Colonic mucosa (tissue), 4 donors: ENCODE results near the gene RASGRF1. TPM values are rescaled to one million over a fixed set of nuclear protein-coding genes. Genes with fewer than 3 reads are reported as not detected.

Experiments used
- DNase-seq: peaks from one replicate; pipeline ENCODE4 v3.0.0-alpha.2; 2020
- H3K27ac ChIP-seq: fragments of 200-600 bp; one replicate; pipeline ENCODE4 v1.8.0; 2021
- H3K27me3 ChIP-seq: fragments of 200-600 bp; one replicate; pipeline ENCODE4 v1.8.0; 2021
- H3K36me3 ChIP-seq: fragments of 200-600 bp; one replicate; pipeline ENCODE4 v1.8.0; 2021
- H3K4me1 ChIP-seq: fragments of 200-600 bp; one replicate; pipeline ENCODE4 v1.8.0; 2021; ENCODE audit warnings: mild to moderate bottlenecking
- H3K4me3 ChIP-seq: fragments of 200-600 bp; one replicate; pipeline ENCODE4 v1.8.0; 2021
- H3K9ac ChIP-seq, 2 donors: one replicate each; pipeline ENCODE4 v1.7.0; 2013; ENCODE audit warnings: control low read depth in 2 of 2, low read depth in 2 of 2, low read length in 2 of 2
- H3K9me3 ChIP-seq: fragments of 200-600 bp; one replicate; pipeline ENCODE4 v1.8.0; 2021
- intact Hi-C: fragments of 100-400 bp; cut with DNase I; formaldehyde crosslinking; loops from one replicate; pipeline ENCODE4 v1.14.1; 2022
- total RNA-seq, 2 donors: library from RNA; stranded (reverse); fragmentation: NEBNext Ultra II Directional in 1 of 2; extraction: Animal tissue kit (Norgen Biotek cat#: 25700) in 1 of 2; gene quantifications; one replicate each; pipeline ENCODE4 v1.2.1, GENCODE V29; 2021
- TF ChIP-seq, protein P1 (sequence below): fragments of 200-600 bp; IDR thresholded peaks from one replicate; pipeline ENCODE4 v1.8.0; 2022; ENCODE audit warnings: antibody characterized with exemption, mild to moderate bottlenecking
- donor health status: healthy.
- donor health status: DM: no; HTN: no; CAD: no.
- donor health status: DM: no; HTN: no; CAD: no.

Gene RASGRF1
- total RNA-seq, 2 donors from 2014 or later: 0.15 to 0.56 TPM

DNA sequence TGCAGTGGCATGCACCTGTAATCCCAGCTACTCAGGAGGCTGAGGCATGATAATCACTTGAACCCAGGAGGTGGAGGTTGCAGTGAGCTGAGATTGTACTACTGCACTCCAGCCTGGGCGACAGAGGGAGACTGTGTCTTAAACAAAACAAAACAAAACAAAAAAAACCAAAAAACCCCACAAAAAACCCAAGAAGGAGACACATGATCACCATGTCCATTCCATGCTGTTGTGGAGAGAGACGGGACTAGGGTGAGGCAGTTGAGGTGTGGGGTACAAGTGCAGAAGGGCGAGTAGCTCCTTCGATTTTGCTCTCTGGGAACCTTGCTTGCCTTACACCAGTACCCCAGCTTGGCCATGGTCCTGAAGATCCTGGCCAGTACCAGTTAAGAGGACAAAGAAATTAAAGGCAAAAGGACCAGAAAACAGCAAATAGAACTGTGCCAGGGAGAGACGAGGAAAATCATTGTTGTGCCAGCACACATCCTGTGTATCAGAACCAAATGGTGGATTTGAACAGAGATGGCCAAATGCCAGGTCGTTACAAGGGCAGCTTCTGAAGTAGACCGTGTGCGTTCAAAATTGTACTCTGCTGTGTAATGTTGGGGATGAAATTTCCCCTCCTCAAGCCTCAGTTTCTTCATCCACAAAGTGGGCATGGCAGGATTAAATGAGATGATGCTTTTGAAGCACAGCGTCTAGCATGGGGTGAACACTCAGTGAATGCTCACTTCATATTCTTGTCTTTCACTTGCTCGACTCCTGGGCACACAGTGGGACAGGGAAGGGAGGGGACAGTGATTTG, 102.8 kb downstream of the RASGRF1 start:
- H3K27ac ChIP-seq: peak overlapping the region; percentile 56
- no peaks in the 10 kb centered on the region for H3K9me3 ChIP-seq
- no peak overlapping the region for H3K4me3 ChIP-seq
- intact Hi-C loops: no loop called here
- no peaks in the 10 kb centered on the region for H3K4me1 ChIP-seq
- no peaks in the 10 kb centered on the region for H3K36me3 ChIP-seq
- H3K9ac ChIP-seq: no peak overlapping the region
- no peaks in the 10 kb centered on the region for H3K27me3 ChIP-seq
- no peak for DNase-seq
- TF ChIP-seq, protein P1, sequence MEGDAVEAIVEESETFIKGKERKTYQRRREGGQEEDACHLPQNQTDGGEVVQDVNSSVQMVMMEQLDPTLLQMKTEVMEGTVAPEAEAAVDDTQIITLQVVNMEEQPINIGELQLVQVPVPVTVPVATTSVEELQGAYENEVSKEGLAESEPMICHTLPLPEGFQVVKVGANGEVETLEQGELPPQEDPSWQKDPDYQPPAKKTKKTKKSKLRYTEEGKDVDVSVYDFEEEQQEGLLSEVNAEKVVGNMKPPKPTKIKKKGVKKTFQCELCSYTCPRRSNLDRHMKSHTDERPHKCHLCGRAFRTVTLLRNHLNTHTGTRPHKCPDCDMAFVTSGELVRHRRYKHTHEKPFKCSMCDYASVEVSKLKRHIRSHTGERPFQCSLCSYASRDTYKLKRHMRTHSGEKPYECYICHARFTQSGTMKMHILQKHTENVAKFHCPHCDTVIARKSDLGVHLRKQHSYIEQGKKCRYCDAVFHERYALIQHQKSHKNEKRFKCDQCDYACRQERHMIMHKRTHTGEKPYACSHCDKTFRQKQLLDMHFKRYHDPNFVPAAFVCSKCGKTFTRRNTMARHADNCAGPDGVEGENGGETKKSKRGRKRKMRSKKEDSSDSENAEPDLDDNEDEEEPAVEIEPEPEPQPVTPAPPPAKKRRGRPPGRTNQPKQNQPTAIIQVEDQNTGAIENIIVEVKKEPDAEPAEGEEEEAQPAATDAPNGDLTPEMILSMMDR: no peak

DNA sequence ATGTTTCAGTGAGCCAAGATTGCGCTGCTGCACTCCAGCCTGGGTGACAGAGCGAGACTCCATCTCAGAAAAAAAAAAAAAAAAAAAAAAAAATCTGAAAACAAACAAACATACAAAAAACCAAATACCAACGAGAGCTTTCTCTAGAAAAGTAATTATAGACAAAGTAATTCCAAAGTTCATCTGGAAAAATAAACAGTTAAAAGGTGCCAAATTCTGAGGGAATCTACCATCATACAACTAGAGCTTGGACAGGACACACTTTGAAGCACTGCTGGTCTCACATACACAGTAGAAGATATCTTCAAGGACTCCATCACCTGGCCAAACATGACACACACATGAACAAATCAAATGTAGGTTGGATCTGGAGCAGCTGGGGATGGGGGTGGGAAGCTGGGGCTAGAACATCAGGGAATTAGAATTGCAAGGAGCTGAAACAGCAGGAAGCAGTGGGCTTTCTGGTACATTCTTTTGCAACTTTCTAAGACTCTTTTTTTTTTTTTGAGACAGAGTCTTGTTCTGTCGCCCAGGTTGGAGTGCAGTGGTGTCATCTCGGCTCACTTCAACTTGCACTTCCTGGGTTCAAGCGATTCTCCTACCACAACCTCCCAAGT, 104.6 kb downstream of the RASGRF1 start:
- TF ChIP-seq, protein P1: no peak
- no peaks in the 10 kb centered on the region for H3K4me1 ChIP-seq
- no peaks in the 10 kb centered on the region for H3K27me3 ChIP-seq
- H3K36me3 ChIP-seq: no peaks in the 10 kb centered on the region
- no peak overlapping the region for H3K9ac ChIP-seq
- no peak overlapping the region for H3K27ac ChIP-seq
- no peaks in the 10 kb centered on the region for H3K9me3 ChIP-seq
- H3K4me3 ChIP-seq: no peak overlapping the region
- intact Hi-C loops: no loop called here
- no peak for DNase-seq

DNA sequence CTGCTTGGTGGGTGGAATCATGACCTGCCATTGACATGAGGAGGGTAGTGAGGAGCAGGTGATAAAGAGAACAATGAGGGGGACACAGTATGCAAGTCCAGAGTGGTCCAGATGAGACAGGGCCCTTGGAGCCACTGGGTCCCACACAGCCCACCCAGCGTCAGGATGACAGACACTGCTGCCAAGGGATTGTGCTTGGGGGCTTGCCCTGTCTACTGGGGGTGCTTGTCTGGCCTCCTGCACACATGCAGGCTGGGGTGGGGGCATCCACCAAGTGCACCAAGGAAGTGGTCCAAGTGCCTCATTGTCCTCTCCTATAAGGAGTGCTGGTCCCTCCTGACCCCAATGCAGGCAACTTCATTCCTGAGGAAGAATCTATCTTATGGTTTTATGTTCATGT, 106.5 kb downstream of the RASGRF1 start:
- DNase-seq: no peak
- no peak overlapping the region for H3K4me3 ChIP-seq
- intact Hi-C loops: loop anchor here (5.0 kb wide), 1 partner anchor 72 kb away; no protein-coding TSS in a partner anchor
- H3K27ac ChIP-seq: no peak overlapping the region
- H3K9me3 ChIP-seq: no peaks in the 10 kb centered on the region
- H3K36me3 ChIP-seq: no peaks in the 10 kb centered on the region
- no peaks in the 10 kb centered on the region for H3K27me3 ChIP-seq
- no peak overlapping the region for H3K9ac ChIP-seq
- TF ChIP-seq, protein P1: no peak
- H3K4me1 ChIP-seq: no peaks in the 10 kb centered on the region

DNA sequence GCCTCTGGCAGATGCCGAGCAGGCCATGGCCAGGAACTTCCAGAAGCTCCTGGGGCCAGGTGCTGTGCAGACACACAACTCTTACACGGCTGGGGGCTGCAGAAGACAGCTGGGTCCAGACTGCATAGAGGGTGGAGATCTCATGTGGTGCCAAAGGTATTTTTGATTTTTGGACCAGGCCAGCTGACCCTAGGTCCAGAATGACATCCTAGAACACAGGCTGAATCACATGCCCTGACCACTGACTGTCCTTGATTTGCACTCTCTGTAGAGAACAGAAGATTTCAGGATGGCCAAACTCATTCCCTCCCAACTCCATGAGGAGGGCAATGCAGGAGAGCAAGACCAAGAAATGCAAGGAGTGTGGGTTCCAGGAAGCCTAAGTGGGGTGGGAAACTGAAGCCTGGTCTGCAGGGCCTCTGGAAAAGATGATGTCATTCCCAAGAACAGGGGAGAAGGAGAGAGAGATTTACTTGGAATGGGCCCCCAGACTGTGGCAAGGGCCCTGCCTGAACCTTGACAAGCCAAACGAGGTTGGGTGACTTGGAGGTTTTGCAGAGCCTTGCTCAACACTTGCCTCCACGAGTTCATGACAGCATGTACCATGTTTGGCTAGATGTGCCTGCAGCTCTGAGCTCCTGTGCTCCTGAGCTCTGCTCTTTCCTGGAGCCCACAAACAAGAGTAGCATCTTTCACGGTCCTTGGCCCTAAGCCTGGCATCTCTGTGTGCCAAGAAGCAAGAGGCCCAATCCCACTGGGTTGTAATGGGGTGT, 107.2 kb downstream of the RASGRF1 start:
- Histone ChIP-seq H3K36me3 (no peaks in the 10 kb centered on the region), H3K9ac (no peak overlapping the region), H3K27ac (no peak overlapping the region), H3K4me3 (no peak overlapping the region), H3K9me3 (no peaks in the 10 kb centered on the region), H3K27me3 (no peaks in the 10 kb centered on the region), H3K4me1 (no peaks in the 10 kb centered on the region)
- no peak for DNase-seq
- TF ChIP-seq, protein P1: no peak
- intact Hi-C loops: loop anchor here (5.0 kb wide), 1 partner anchor 71 kb away; no protein-coding TSS in a partner anchor

DNA sequence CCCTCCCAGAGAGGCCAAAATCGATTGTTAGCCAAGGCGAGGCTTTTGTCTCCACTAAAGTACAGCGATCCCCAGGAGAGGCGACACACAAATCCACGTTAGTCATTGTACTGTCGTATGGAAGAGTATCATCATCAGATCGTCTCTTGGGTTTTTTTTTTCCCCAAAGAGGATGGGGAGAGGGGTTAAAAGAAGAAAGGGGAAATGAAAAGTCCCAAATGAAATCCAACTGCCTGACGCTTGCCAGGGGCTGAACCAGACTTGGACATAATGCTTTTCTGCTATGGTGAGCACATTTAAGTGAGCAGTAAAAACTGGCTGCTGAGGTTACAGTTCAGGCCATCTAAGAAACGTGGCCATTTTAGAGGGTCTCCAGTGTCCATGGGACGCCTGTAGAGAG, 107.8 kb downstream of the RASGRF1 start:
- H3K4me1 ChIP-seq: no peaks in the 10 kb centered on the region
- H3K27ac ChIP-seq: no peak overlapping the region
- H3K9me3 ChIP-seq: no peaks in the 10 kb centered on the region
- no peaks in the 10 kb centered on the region for H3K27me3 ChIP-seq
- DNase-seq: no peak
- H3K9ac ChIP-seq: no peak overlapping the region
- H3K4me3 ChIP-seq: no peak overlapping the region
- intact Hi-C loops: loop anchor here (5.0 kb wide), 1 partner anchor 70 kb away; no protein-coding TSS in a partner anchor
- no peaks in the 10 kb centered on the region for H3K36me3 ChIP-seq
- TF ChIP-seq, protein P1: no peak
